ENCODE results near the gene CFAP61. TPM values are rescaled to one million over a fixed set of nuclear protein-coding genes. Genes with fewer than 3 reads are reported as not detected.

Gene CFAP61
- total RNA-seq, 6 donors from 2014 or later, result 0.37 to 14.3 (median 6.1) TPM

GRCh38 chr20:20199361-20200160 lies 147.2 kb downstream of the CFAP61 start:
- H3K27ac ChIP-seq, result no peak overlapping the region
- peak in 1 of 2 donors; percentile 72 for DNase-seq
- H3K27me3 ChIP-seq, result no peaks in the 10 kb centered on the region
- no peak for ATAC-seq (ENCODE audit: low FRiP score in 2 of 2)
- no peaks in the 10 kb centered on the region for H3K36me3 ChIP-seq
- no peak overlapping the region for H3K4me3 ChIP-seq
- no peaks in the 10 kb centered on the region for H3K9me3 ChIP-seq
- TF ChIP-seq CTCF (IDR thresholded peaks at IDR 0.05) (no peak), POLR2AphosphoS5 (IDR thresholded peaks at IDR 0.05) (no peak), POLR2A (IDR thresholded peaks at IDR 0.05) (no peak), EP300 (IDR thresholded peaks at IDR 0.05) (no peak)
- peaks cover 0 to 3% (median 0%) of the 10 kb centered on the region in 4 donors for H3K4me1 ChIP-seq
- 41 to 68% methylated on average over 24 of the region's 24 CpGs for WGBS, 2 donors

DNA sequence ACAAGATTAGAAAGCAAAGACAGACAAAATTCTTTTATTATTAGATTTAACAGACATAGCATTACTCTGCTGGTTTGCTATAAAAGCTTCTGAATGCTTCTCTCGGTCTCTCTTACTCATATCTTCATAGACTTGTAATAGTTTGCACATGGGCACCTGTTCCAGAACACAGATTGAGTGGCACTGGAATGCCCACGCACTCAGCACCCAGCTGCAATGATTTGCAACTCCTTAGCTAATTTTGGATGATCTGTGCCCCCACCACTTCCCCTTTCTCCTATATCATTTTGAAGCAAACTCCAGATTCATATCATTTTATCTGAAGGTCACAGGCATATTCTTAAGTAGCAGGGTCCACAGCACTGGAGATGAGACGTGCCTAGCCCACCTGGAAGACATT lies 148.8 kb downstream of the CFAP61 start:
- H3K36me3 ChIP-seq, result no peaks in the 10 kb centered on the region
- DNase-seq, result no peak
- H3K9me3 ChIP-seq, result no peaks in the 10 kb centered on the region
- no peak overlapping the region for H3K4me3 ChIP-seq
- H3K27me3 ChIP-seq, result no peaks in the 10 kb centered on the region
- WGBS, 2 donors, result 60 to 76% methylated on average over 3 of the region's 3 CpGs
- TF ChIP-seq POLR2A (IDR thresholded peaks at IDR 0.05) (no peak), EP300 (IDR thresholded peaks at IDR 0.05) (no peak), CTCF (IDR thresholded peaks at IDR 0.05) (no peak), POLR2AphosphoS5 (IDR thresholded peaks at IDR 0.05) (no peak)
- no peak overlapping the region for H3K27ac ChIP-seq
- peaks cover 0 to 3% (median 0%) of the 10 kb centered on the region in 4 donors for H3K4me1 ChIP-seq
- ATAC-seq (ENCODE audit: low FRiP score in 2 of 2), result peak in 1 of 2 donors; percentile 28

DNA sequence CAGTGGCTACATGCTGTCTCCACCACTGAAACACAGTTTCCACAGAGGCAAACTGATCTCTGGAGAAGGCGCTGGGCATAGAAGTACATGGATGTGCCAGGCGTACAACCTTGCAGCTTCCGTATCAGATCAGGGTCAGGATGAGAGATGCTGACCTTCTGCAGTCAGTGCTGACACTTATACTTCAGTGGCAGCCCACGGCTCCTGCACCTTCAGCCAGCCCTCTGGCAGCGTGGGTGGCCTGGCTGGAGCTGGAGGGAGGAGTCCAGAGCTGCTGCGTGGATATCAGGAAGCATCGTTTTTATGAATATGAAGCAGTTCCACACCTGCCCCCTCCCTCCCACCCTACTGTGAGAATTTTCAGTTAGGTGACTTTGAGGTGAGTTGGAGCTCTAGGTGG lies 149.3 kb downstream of the CFAP61 start:
- TF ChIP-seq POLR2AphosphoS5 (IDR thresholded peaks at IDR 0.05) (no peak), POLR2A (IDR thresholded peaks at IDR 0.05) (no peak)
- WGBS, 2 donors, result 62 to 80% methylated on average over 3 to 7 of the region's 7 CpGs
- ATAC-seq (ENCODE audit: low FRiP score in 2 of 2), result peak in 1 of 2 donors; percentile 16

DNA sequence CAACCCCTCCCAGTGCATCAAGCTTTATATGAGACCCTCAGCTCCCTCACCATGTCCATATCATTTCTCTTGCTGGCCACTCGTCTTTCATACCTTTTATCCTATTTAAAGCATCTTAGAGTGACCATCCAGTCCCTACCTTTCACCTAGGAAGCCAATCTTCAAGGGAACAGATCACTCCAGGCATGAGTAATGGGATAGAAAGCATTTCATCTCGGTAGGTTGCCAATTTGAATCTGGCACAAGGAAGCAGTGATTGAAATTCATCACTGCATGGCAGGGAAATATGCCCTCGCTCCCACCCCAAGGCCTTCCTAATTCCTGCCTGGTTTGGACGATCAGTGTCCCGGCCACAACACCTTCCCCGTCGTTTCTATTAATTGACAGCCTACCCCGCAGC lies 150.4 kb downstream of the CFAP61 start:
- H3K4me1 ChIP-seq, result peaks cover 0 to 3% (median 0%) of the 10 kb centered on the region in 4 donors
- ATAC-seq (ENCODE audit: low FRiP score in 2 of 2) (no peak), DNase-seq (no peak)
- H3K27me3 ChIP-seq, result no peaks in the 10 kb centered on the region
- 79 to 88% methylated on average over 8 of the region's 8 CpGs for whole genome bisulfite sequencing, 2 donors
- TF ChIP-seq CTCF (IDR thresholded peaks at IDR 0.05), result no peak
- no peak for TF ChIP-seq EP300 (IDR thresholded peaks at IDR 0.05)
- TF ChIP-seq POLR2AphosphoS5 (IDR thresholded peaks at IDR 0.05), result no peak
- TF ChIP-seq POLR2A (IDR thresholded peaks at IDR 0.05), result no peak
- no peaks in the 10 kb centered on the region for H3K36me3 ChIP-seq
- no peaks in the 10 kb centered on the region for H3K9me3 ChIP-seq
- no peak overlapping the region for H3K27ac ChIP-seq
- no peak overlapping the region for H3K4me3 ChIP-seq

More for the DNA sequence above, 149.3 kb downstream of the CFAP61 start:
- H3K36me3 ChIP-seq, result no peaks in the 10 kb centered on the region
- peak in 1 of 2 donors; percentile 38 for DNase-seq
- H3K4me1 ChIP-seq, result peaks cover 0 to 3% (median 0%) of the 10 kb centered on the region in 4 donors
- no peak overlapping the region for H3K4me3 ChIP-seq
- H3K27me3 ChIP-seq, result no peaks in the 10 kb centered on the region
- no peaks in the 10 kb centered on the region for H3K9me3 ChIP-seq
- H3K27ac ChIP-seq, result no peak overlapping the region

GRCh38 chr20:20203784-20204183 lies 151.5 kb downstream of the CFAP61 start:
- Histone ChIP-seq H3K4me1 (peaks cover 0 to 3% (median 0%) of the 10 kb centered on the region in 4 donors), H3K9me3 (no peaks in the 10 kb centered on the region), H3K36me3 (no peaks in the 10 kb centered on the region), H3K27ac (no peak overlapping the region), H3K27me3 (no peaks in the 10 kb centered on the region), H3K4me3 (no peak overlapping the region)
- WGBS, 2 donors, result 50 to 70% methylated on average over 2 of the region's 2 CpGs
- DNase-seq (no peak), ATAC-seq (ENCODE audit: low FRiP score in 2 of 2) (no peak)
- TF ChIP-seq EP300 (IDR thresholded peaks at IDR 0.05) (no peak), CTCF (IDR thresholded peaks at IDR 0.05) (no peak), POLR2A (IDR thresholded peaks at IDR 0.05) (no peak), POLR2AphosphoS5 (IDR thresholded peaks at IDR 0.05) (no peak)
